ENCODE data around the gene FAM114A2. TPM values are rescaled to one million over a fixed set of nuclear protein-coding genes. Genes with fewer than 3 reads are reported as not detected.

Gene FAM114A2
- polyA plus RNA-seq, 1 of the 3 experiments (the other 2 are of a cell fraction), result 9.0 TPM

- Histone ChIP-seq H3K9me2 (no peaks in the 10 kb centered on the region), H4K20me1 (ENCODE audit: insufficient read depth) (no peaks in the 10 kb centered on the region), H3K9ac (no peak overlapping the region), H3K79me2 (ENCODE audit: insufficient read depth) (no peaks in the 10 kb centered on the region), H3K4me2 (no peak overlapping the region; the same call in 1 of the 2 replicates), H3K9me3 (no peaks in the 10 kb centered on the region), H3F3A (replicated peaks; ENCODE audit: insufficient read depth) (no peaks in the 10 kb centered on the region), H3K27ac (ENCODE audit: low read depth in 2 of 2, low read length in 1 of 2) (no peak overlapping the region), H3K36me3 (replicated peaks in 1 of 2; ENCODE audit: control insufficient read depth in 1 of 2, insufficient read depth in 2 of 2, low read length in 1 of 2) (no peaks in the 10 kb centered on the region), H3K4me1 (ENCODE audit: control insufficient read depth in 1 of 2, insufficient read depth in 2 of 2, low read depth in 1 of 2, low read length in 1 of 2) (peaks cover 3 to 15% of the 10 kb centered on the region in 2 experiments; a peak in 2 of 4 replicates), H3K4me3 (ENCODE audit: low read depth in 2 of 2, low read length in 1 of 2) (no peak overlapping the region), H2AFZ (ENCODE audit: low read depth) (no peak overlapping the region), H3K27me3 (ENCODE audit: insufficient read depth) (no peaks in the 10 kb centered on the region)
- POLR2A ChIA-PET, result no interaction called here
- DNase-seq, result no peak
- CTCF ChIA-PET, result interaction anchor here (5.2 kb wide), 1 partner anchor 14 kb away, joined by 24 read pairs; no protein-coding TSS in a partner anchor
- no peak for TF ChIP-seq TCF12 (IDR thresholded peaks at IDR 0.05)
- no peak for TF ChIP-seq GABPA (IDR thresholded peaks at IDR 0.05; ENCODE audit: low read depth)
- no peak for TF ChIP-seq ZBTB33 (IDR thresholded peaks at IDR 0.05; ENCODE audit: borderline replicate concordance, low read depth)
- no peak for TF ChIP-seq YY1 (IDR thresholded peaks at IDR 0.05; ENCODE audit: low read depth)
- TF ChIP-seq PBX3 (IDR thresholded peaks at IDR 0.05), result no peak
- TF ChIP-seq RFX5 (IDR thresholded peaks at IDR 0.05; ENCODE audit: low read length), result no peak
- TF ChIP-seq RAD21 (IDR thresholded peaks at IDR 0.05; ENCODE audit: low read length), result no peak
- TF ChIP-seq RXRA (IDR thresholded peaks at IDR 0.05; ENCODE audit: borderline replicate concordance, low read depth), result no peak
- TF ChIP-seq CTCF (IDR thresholded peaks at IDR 0.05), result no peak
- TF ChIP-seq POLR2AphosphoS5 (IDR thresholded peaks at IDR 0.05; ENCODE audit: low read depth, low read length), result no peak
- no peak for TF ChIP-seq REST (IDR thresholded peaks at IDR 0.05; ENCODE audit: low read depth, low read length)
- no peak for TF ChIP-seq JUND (IDR thresholded peaks at IDR 0.05)
- no peak for TF ChIP-seq NRF1 (IDR thresholded peaks at IDR 0.05; ENCODE audit: low read depth, low read length)
- no peak for TF ChIP-seq FOSL2 (IDR thresholded peaks at IDR 0.05; ENCODE audit: borderline replicate concordance, low read depth)
- no peak for TF ChIP-seq IRF3 (IDR thresholded peaks at IDR 0.05; ENCODE audit: low read depth, low read length)
- 83% methylated on average over 4 of the region's 4 CpGs for WGBS (ENCODE audit: low lambda C conversion rate)
These were observed 47.9 kb upstream of the FAM114A2 start for GRCh38 chr5:154086641-154087040.

All from SK-N-SH (cell line).